ENCODE results near the gene TEKT3. TPM values are rescaled to one million over a fixed set of nuclear protein-coding genes. Genes with fewer than 3 reads are reported as not detected.
A peak's percentile ranks its signal among the peaks of the same experiment; 100 is the strongest.

The TEKT3 gene
- total RNA-seq, 1 donor from 2014 or later = 3.8 TPM

- TF ChIP-seq CTCF (IDR thresholded peaks at IDR 0.05; ENCODE audit: unreplicated experiment) = no peak
- H3K27ac Mint-ChIP-seq = no peak overlapping the region
- DNase-seq (ENCODE audit: low spot score in 2 of 2, unreplicated experiment in 2 of 2) = no peak
These were observed 41.5 kb upstream of the TEKT3 start for GRCh38 chr17:15382914-15383313.

GRCh38 chr17:15381707-15382106 lies 40.3 kb upstream of the TEKT3 start:
- no peak overlapping the region for H3K27ac Mint-ChIP-seq
- H3K27me3 Mint-ChIP-seq (ENCODE audit: low read depth) = no peaks in the 10 kb centered on the region
- no peak for DNase-seq (ENCODE audit: low spot score in 2 of 2, unreplicated experiment in 2 of 2)
- peaks cover 9% of the 10 kb centered on the region for H3K9me3 Mint-ChIP-seq
- peaks cover 28% of the 10 kb centered on the region for H3K4me1 Mint-ChIP-seq
- no peak for TF ChIP-seq CTCF (IDR thresholded peaks at IDR 0.05; ENCODE audit: unreplicated experiment)
- H3K36me3 Mint-ChIP-seq = peaks cover 3% of the 10 kb centered on the region
- H3K4me3 Mint-ChIP-seq = no peak overlapping the region

More at GRCh38 chr17:15382914-15383313, 41.5 kb upstream of the TEKT3 start:
- no peaks in the 10 kb centered on the region for H3K36me3 Mint-ChIP-seq
- H3K4me1 Mint-ChIP-seq = peaks cover 19% of the 10 kb centered on the region
- no peak overlapping the region for H3K4me3 Mint-ChIP-seq
- no peaks in the 10 kb centered on the region for H3K27me3 Mint-ChIP-seq (ENCODE audit: low read depth)
- H3K9me3 Mint-ChIP-seq = peaks cover 7% of the 10 kb centered on the region

DNA sequence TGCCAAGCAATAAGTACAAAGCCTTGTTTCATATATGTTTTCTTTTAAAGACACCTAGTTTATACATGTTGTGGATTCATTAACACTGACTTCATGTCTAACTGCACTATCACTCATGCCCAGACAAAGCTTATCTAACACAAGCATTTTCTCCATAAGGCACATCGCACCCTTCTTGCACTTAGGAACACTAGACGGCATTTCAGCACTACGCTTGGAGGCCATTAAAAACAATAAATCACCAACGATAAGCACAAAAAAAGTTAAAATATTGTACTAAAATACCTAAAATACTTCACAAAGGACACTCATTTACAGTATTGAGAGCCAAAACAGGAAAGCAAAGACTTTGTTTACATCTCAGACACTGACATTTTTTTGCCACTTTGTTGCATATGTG lies 39.0 kb upstream of the TEKT3 start:
- DNase-seq (ENCODE audit: low spot score in 2 of 2, unreplicated experiment in 2 of 2) = no peak
- peaks cover 4% of the 10 kb centered on the region for H3K36me3 Mint-ChIP-seq
- no peak overlapping the region for H3K4me3 Mint-ChIP-seq
- H3K9me3 Mint-ChIP-seq = peaks cover 8% of the 10 kb centered on the region
- H3K4me1 Mint-ChIP-seq = peaks cover 28% of the 10 kb centered on the region
- H3K27ac Mint-ChIP-seq = no peak overlapping the region
- H3K27me3 Mint-ChIP-seq (ENCODE audit: low read depth) = no peaks in the 10 kb centered on the region
- no peak for TF ChIP-seq CTCF (IDR thresholded peaks at IDR 0.05; ENCODE audit: unreplicated experiment)

DNA sequence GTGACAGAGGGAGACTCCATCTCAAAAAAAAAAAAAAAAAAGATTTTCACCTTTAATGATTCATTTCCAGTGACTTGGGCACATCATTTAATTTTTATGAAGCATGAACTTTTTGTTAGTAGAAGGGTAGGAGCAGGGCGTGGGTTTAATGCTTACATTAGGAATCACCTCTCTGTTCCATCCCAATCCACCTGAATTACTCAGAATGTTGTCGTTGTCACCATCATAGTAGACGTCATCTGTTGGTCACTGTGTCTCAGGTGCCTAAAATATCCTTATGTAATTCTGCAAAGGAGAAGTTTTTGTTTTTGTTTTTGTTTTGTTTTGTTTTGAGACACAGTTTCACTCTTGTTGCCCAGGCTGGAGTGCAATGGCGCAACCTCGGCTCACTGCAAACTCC lies 38.3 kb upstream of the TEKT3 start:
- Mint-ChIP-seq H3K27ac (no peak overlapping the region), H3K9me3 (peaks cover 8% of the 10 kb centered on the region), H3K36me3 (peaks cover 4% of the 10 kb centered on the region)

GRCh38 chr17:15378243-15378642 lies 36.8 kb upstream of the TEKT3 start:
- TF ChIP-seq CTCF (IDR thresholded peaks at IDR 0.05; ENCODE audit: unreplicated experiment) = no peak
- Mint-ChIP-seq H3K27me3 (ENCODE audit: low read depth) (no peaks in the 10 kb centered on the region), H3K9me3 (peaks cover 8% of the 10 kb centered on the region), H3K36me3 (peaks cover 4% of the 10 kb centered on the region), H3K4me3 (no peak overlapping the region), H3K4me1 (peaks cover 21% of the 10 kb centered on the region), H3K27ac (peak overlapping the region; percentile 90)
- no peak for DNase-seq (ENCODE audit: low spot score in 2 of 2, unreplicated experiment in 2 of 2)

More for the DNA sequence above, 38.3 kb upstream of the TEKT3 start:
- DNase-seq (ENCODE audit: low spot score in 2 of 2, unreplicated experiment in 2 of 2) = no peak
- H3K27me3 Mint-ChIP-seq (ENCODE audit: low read depth) = no peaks in the 10 kb centered on the region
- H3K4me3 Mint-ChIP-seq = no peak overlapping the region
- no peak for TF ChIP-seq CTCF (IDR thresholded peaks at IDR 0.05; ENCODE audit: unreplicated experiment)
- H3K4me1 Mint-ChIP-seq = peaks cover 27% of the 10 kb centered on the region

- DNase-seq (ENCODE audit: low spot score in 2 of 2, unreplicated experiment in 2 of 2) = no peak
- Mint-ChIP-seq H3K27ac (peak overlapping the region; percentile 90), H3K4me3 (peak overlapping the region; percentile 40), H3K4me1 (peaks cover 21% of the 10 kb centered on the region), H3K36me3 (peaks cover 4% of the 10 kb centered on the region), H3K27me3 (ENCODE audit: low read depth) (no peaks in the 10 kb centered on the region), H3K9me3 (peaks cover 8% of the 10 kb centered on the region)
- no peak for TF ChIP-seq CTCF (IDR thresholded peaks at IDR 0.05; ENCODE audit: unreplicated experiment)
These were observed 36.2 kb upstream of the TEKT3 start for GRCh38 chr17:15377616-15378015.
